Measurements from ENCODE around the gene CTSC.

DNA sequence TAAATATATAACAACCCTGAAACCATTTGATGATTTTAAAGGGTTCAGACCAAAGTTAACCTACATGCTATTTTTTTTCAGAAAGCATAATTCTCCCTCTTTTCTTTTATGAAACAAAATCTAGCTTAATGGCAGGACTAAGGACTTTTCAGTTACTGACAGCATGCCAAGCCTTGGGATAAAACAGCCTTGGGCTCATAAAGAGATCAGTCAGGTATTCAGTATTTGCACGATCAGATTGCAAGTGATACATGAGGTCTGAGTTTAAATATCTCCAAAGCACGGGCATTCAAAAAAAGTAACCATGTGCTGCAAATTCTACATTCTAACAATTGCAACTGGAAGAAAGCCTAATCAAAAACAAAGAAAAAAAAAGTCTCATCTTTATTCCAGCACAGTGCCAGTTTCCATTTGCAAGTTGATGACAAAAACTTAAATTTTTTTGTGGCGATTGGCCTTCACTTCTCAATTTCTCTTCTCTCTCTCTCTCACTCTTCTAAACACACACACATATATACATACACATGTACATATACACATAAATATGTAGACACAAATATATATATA lies 60.1 kb downstream of the CTSC start:
- TF ChIP-seq EZH2 (IDR thresholded peaks at IDR 0.05; ENCODE audit: insufficient read depth, poor library complexity, severe bottlenecking) (no peak), EZH2phosphoT487 (IDR thresholded peaks at IDR 0.05; ENCODE audit: insufficient read depth, low read depth) (no peak)
